IMR-90 (cell line): ENCODE measurements around the gene KLHL33. TPM values are rescaled to one million over a fixed set of nuclear protein-coding genes. Genes with fewer than 3 reads are reported as not detected.

ENCODE experiments used
- ATAC-seq: fragments of 200-7000 bp; cut with Tn5 transposase; 2 replicates; pipeline ENCODE4 v1.9.1; 2020; ENCODE audit warnings: low read depth, mild to moderate bottlenecking, moderate library complexity
- BruUV-seq: library from RNA; stranded (reverse); fragments of 400-500 nt; replicated peaks from 2 replicates; lab custom pipeline; 2021; lab: Mats Ljungman, UMichigan
- CTCF ChIA-PET: fragments of 300-600 bp; formaldehyde crosslinking; extraction: SDS; loops from one replicate; lab custom pipeline; 2021; ENCODE audit warnings: antibody characterized with exemption; lab: Yijun Ruan, JAX
- POLR2A ChIA-PET: fragments of 300-600 bp; sonication (Branson Sonifier 250); formaldehyde crosslinking; loops from one replicate; lab custom pipeline; 2022; ENCODE audit warnings: antibody characterized with exemption; ENCODE audit not compliant: unreplicated experiment; lab: Charles Lee
- DNase-seq: peaks from one replicate; pipeline ENCODE4 v3.0.0; 2013
- H2AFZ ChIP-seq: replicated peaks from 2 replicates; pipeline ENCODE3; 2013; ENCODE audit warnings: low read length, mild to moderate bottlenecking; ENCODE audit not compliant: poor library complexity
- H2AK5ac ChIP-seq: 2 replicates; pipeline ENCODE4 v1.6.1; 2013; ENCODE audit warnings: low read depth, low read length, inconsistent platforms
- H2AK9ac ChIP-seq: replicated peaks from 2 replicates; pipeline ENCODE3; 2013; ENCODE audit warnings: mild to moderate bottlenecking, low read depth, low read length, moderate library complexity; ENCODE audit not compliant: poor library complexity
- H2BK120ac ChIP-seq: 2 replicates; pipeline ENCODE4 v1.6.1; 2013; ENCODE audit warnings: low read depth, low read length, inconsistent platforms
- H2BK15ac ChIP-seq: 3 replicates; pipeline ENCODE4 v1.6.1; 2013; ENCODE audit warnings: low read depth, low read length, inconsistent platforms
- H2BK20ac ChIP-seq: 2 replicates; pipeline ENCODE4 v1.6.1; 2013; ENCODE audit warnings: low read depth, mild to moderate bottlenecking, inconsistent platforms, low read length, moderate library complexity
- H2BK5ac ChIP-seq: 2 replicates; pipeline ENCODE4 v1.6.1; 2013; ENCODE audit warnings: mild to moderate bottlenecking, low read depth, low read length, inconsistent platforms; ENCODE audit not compliant: poor library complexity, severe bottlenecking
- H3K14ac ChIP-seq: replicated peaks from 2 replicates; pipeline ENCODE4 v1.6.1; 2013; ENCODE audit warnings: low read depth, low read length, inconsistent platforms
- H3K18ac ChIP-seq: 2 replicates; pipeline ENCODE4 v1.6.1; 2013; ENCODE audit warnings: low read depth, low read length, control low read depth
- H3K23ac ChIP-seq: 2 replicates; pipeline ENCODE4 v1.6.1; 2013; ENCODE audit warnings: low read depth, low read length, inconsistent platforms
- H3K27ac ChIP-seq: 2 replicates; pipeline ENCODE4 v1.5.1; 2013; ENCODE audit warnings: mild to moderate bottlenecking, control low read depth, low read length; ENCODE audit not compliant: insufficient read depth
- H3K27me3 ChIP-seq: 2 replicates; pipeline ENCODE4 v1.6.1; 2013; ENCODE audit warnings: low read length; ENCODE audit not compliant: control insufficient read depth, insufficient read depth
- H3K36me3 ChIP-seq: 2 replicates; pipeline ENCODE4 v1.6.1; 2013; ENCODE audit warnings: low read length, mixed read lengths; ENCODE audit not compliant: control insufficient read depth, insufficient read depth
- H3K4ac ChIP-seq: 2 replicates; pipeline ENCODE4 v1.6.1; 2013; ENCODE audit warnings: low read depth, low read length, inconsistent platforms
- H3K4me1 ChIP-seq: 2 replicates; pipeline ENCODE4 v1.6.1; 2013; ENCODE audit warnings: low read length, mixed read lengths; ENCODE audit not compliant: control insufficient read depth, insufficient read depth
- H3K4me2 ChIP-seq: 2 replicates; pipeline ENCODE4 v1.6.1; 2013; ENCODE audit warnings: low read depth, mild to moderate bottlenecking, control low read depth, low read length, moderate library complexity
- H3K4me3 ChIP-seq: 2 replicates; pipeline ENCODE4 v1.5.1; 2013; ENCODE audit warnings: low read depth, mild to moderate bottlenecking, control low read depth, low read length, moderate library complexity; ENCODE audit not compliant: insufficient read depth
- H3K56ac ChIP-seq: 2 replicates; pipeline ENCODE4 v1.6.1; 2013; ENCODE audit warnings: low read length, inconsistent platforms; ENCODE audit not compliant: insufficient read depth; ENCODE audit errors: extremely low read depth
- H3K79me1 ChIP-seq, 2 experiments: 2 replicates each; pipeline ENCODE4 v1.6.1; 2013; ENCODE audit warnings: low read length in 2 of 2, inconsistent platforms in 1 of 2, low read depth in 1 of 2
- H3K9ac ChIP-seq: 2 replicates; pipeline ENCODE4 v1.6.1; 2013; ENCODE audit warnings: low read depth, low read length, control low read depth
- H3K9me1 ChIP-seq: 2 replicates; pipeline ENCODE4 v1.6.1; 2013; ENCODE audit warnings: low read length, inconsistent platforms; ENCODE audit not compliant: insufficient read depth
- H3K9me3 ChIP-seq: 2 replicates; pipeline ENCODE4 v1.6.1; 2013; ENCODE audit warnings: low read length; ENCODE audit not compliant: control insufficient read depth, insufficient read depth
- H4K20me1 ChIP-seq: 2 replicates; pipeline ENCODE4 v1.6.1; 2013; ENCODE audit warnings: low read length, inconsistent platforms; ENCODE audit not compliant: insufficient read depth
- H4K5ac ChIP-seq: 2 replicates; pipeline ENCODE4 v1.6.1; 2013; ENCODE audit warnings: mild to moderate bottlenecking, low read depth, low read length, control low read depth
- H4K8ac ChIP-seq, 2 experiments: 2 replicates each; pipeline ENCODE4 v1.6.1; 2013; ENCODE audit warnings: low read depth in 2 of 2, low read length in 2 of 2, control low read depth in 1 of 2, inconsistent platforms in 1 of 2
- H4K91ac ChIP-seq: 2 replicates; pipeline ENCODE4 v1.6.1; 2013; ENCODE audit warnings: low read depth, low read length, inconsistent platforms; ENCODE audit not compliant: insufficient read depth
- CHD1 ChIP-seq: IDR thresholded peaks from 2 replicates; pipeline ENCODE4 v1.6.1; 2012; ENCODE audit warnings: low read depth, low read length, improper control_type of control experiment
- WGBS, 2 experiments: methylation state at CpG; one replicate each; pipeline versions ENCODE4 v1.1.5 to v1.1.7; 2013; ENCODE audit warnings: missing lambda C conversion rate in 2 of 2; ENCODE audit not compliant: insufficient read length in 1 of 2; ENCODE audit errors: extremely low coverage in 2 of 2; 5-methylcytosine and 5-hydroxymethylcytosine counted together
- dilution Hi-C: fragments of 300-500 bp; cut with HindIII; formaldehyde crosslinking; loops from one replicate; pipeline ENCODE4 v1.14.3; 2018; ENCODE audit warnings: low sequenced_read_pairs; ENCODE audit not compliant: unreplicated experiment
- in situ Hi-C: fragments of 300-500 bp; cut with MboI; formaldehyde crosslinking; loops from 3 replicates; pipeline ENCODE4 v1.14.3; 2019; ENCODE audit warnings: low sequenced_read_pairs, inconsistent platforms, mixed read lengths
- intact Hi-C: fragments of 100-400 bp; cut with micrococcal nuclease; formaldehyde crosslinking; loops from 2 replicates; pipeline ENCODE4 v1.10.0; 2022
- polyA plus RNA-seq, 3 experiments: library from polyadenylated mRNA; depleted of rRNA; stranded (reverse); fragments of >200 nt; gene quantifications; 2 replicates each; pipeline ENCODE4 v1.2.3, GENCODE V29; 2012; ENCODE audit warnings: low replicate concordance in 1 of 3
- total RNA-seq: library from RNA; depleted of rRNA; stranded (reverse); fragments of >200 nt; gene quantifications from 2 replicates; pipeline ENCODE4 v1.2.3, GENCODE V29; 2012

Gene KLHL33
- total and polyA plus RNA-seq, 2 of the 4 experiments (the other 2 are of a cell fraction), result under 0.01 to 0.03 TPM

GRCh38 chr14:20416223-20416622 is 19.7 kb downstream of the KLHL33 start:
- ATAC-seq (no peak), DNase-seq (no peak)
- Histone ChIP-seq H2BK120ac (no peak overlapping the region), H3K4me3 (no peak overlapping the region), H2AK9ac (no peak overlapping the region), H4K5ac (no peak overlapping the region), H3K27me3 (0 out of 2 replicates have a peak, but pooled peaks cover 2% of the 10 kb centered on the region), H3K4me1 (peaks cover 5% of the 10 kb centered on the region), H2BK5ac (no peak overlapping the region), H3K23ac (no peak overlapping the region), H3K79me1 (peaks cover 2 to 13% of the 10 kb centered on the region in 2 experiments; a peak in 3 of 4 replicates), H3K9ac (no peak overlapping the region), H3K4ac (no peak overlapping the region), H3K18ac (no peak overlapping the region), H3K14ac (no peak overlapping the region), H3K56ac (no peak overlapping the region), H2BK20ac (no peak overlapping the region), H4K91ac (no peak overlapping the region), H4K20me1 (no peaks in the 10 kb centered on the region), H3K4me2 (no peak overlapping the region), H4K8ac (no peak overlapping the region), H2BK15ac (no peak overlapping the region), H2AK5ac (no peak overlapping the region), H3K36me3 (no peaks in the 10 kb centered on the region), H3K27ac (no peak overlapping the region), H3K9me1 (0 out of 2 replicates have a peak, but pooled peaks cover 2% of the 10 kb centered on the region), H2AFZ (peak overlapping the region; percentile 52), H3K9me3 (no peaks in the 10 kb centered on the region)
- ChIA-PET POLR2A (no interaction called here), CTCF (interaction anchor here (0.7 to 1.7 kb wide), 8 partner anchors 9 to 198 kb away, joined by 3 to 12 read pairs (median 6); partner anchors contain the start of genes APEX1 and OSGEP)
- WGBS, 2 experiments, result no CpG with 5 or more reads among the region's 2 CpGs
- no peak for TF ChIP-seq CHD1
- BruUV-seq, result no TSS peak
- in situ Hi-C loops (loop anchor here (10.0 kb wide), 1 partner anchor 269 kb away; the partner anchor contains the start of genes ANG and RNASE4), intact Hi-C loops (no loop called here), dilution Hi-C loops (no loop called here)
